ENCODE results near the gene PLPP6.

The PLPP6 gene

GRCh38 chr9:4700932-4701331, 38.8 kb downstream of the PLPP6 start:
- DNase-seq: no peak

- no peak for DNase-seq
These were observed 39.4 kb downstream of the PLPP6 start for GRCh38 chr9:4701526-4701925.

DNA sequence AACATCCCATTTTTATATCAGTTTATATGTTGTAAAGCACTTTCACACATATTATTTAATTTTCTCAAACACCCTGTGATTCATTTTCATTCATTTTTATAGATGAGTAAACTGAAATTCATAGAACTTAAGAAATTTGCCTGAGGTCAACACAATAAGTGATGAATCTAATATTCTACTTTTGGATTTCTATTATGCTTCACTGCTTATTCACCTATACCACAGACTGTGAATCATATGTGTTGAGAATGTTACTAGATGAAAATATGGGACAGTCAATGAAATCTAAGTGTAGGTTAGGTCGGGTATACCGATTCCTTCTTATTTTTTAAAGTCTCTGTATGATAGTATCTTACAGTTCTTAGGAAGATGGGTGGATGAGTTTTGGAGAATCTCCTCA, 42.0 kb downstream of the PLPP6 start:
- no peak for DNase-seq

GRCh38 chr9:4706021-4706420, 43.9 kb downstream of the PLPP6 start:
- no peak for DNase-seq

GRCh38 chr9:4706971-4707622, 45.0 kb downstream of the PLPP6 start:
- no peak for DNase-seq

- no peak for DNase-seq
These were observed 47.3 kb downstream of the PLPP6 start for GRCh38 chr9:4709380-4709779.

GRCh38 chr9:4713849-4714248, 51.8 kb downstream of the PLPP6 start:
- no peak for DNase-seq

- no peak for DNase-seq
These were observed 52.3 kb downstream of the PLPP6 start for GRCh38 chr9:4714266-4715016.

Measured in NCI-H226 (cell line).